Spinal cord (tissue), 10 donors: ENCODE data around the gene PHTF1. TPM values are rescaled to one million over a fixed set of nuclear protein-coding genes. Genes with fewer than 3 reads are reported as not detected.
A peak's percentile ranks its signal among the peaks of the same experiment; 100 is the strongest.

Experiments
- DNase-seq, 6 donors: peaks; one replicate each; pipeline versions ENCODE4 v3.0.0 to v3.0.0-alpha.2; 2013 to 2015; ENCODE audit warnings: low spot score in 6 of 6, low read depth in 4 of 6
- H3K27ac ChIP-seq: one replicate; pipeline ENCODE4 v1.5.1; 2013; ENCODE audit warnings: low read depth, low read length, control low read depth
- H3K27me3 ChIP-seq: one replicate; pipeline ENCODE4 v1.6.1; 2013; ENCODE audit warnings: low read length; ENCODE audit not compliant: control insufficient read depth, insufficient read depth
- H3K36me3 ChIP-seq: one replicate; pipeline ENCODE4 v1.6.1; 2013; ENCODE audit warnings: low read length; ENCODE audit not compliant: control insufficient read depth, insufficient read depth
- H3K4me1 ChIP-seq: one replicate; pipeline ENCODE4 v1.6.1; 2013; ENCODE audit warnings: low read length; ENCODE audit not compliant: control insufficient read depth, insufficient read depth
- H3K4me3 ChIP-seq: one replicate; pipeline ENCODE4 v1.5.1; 2013; ENCODE audit warnings: low read depth, low read length, control low read depth
- H3K9me3 ChIP-seq: one replicate; pipeline ENCODE4 v1.6.1; 2013; ENCODE audit warnings: low read length; ENCODE audit not compliant: control insufficient read depth, insufficient read depth
- WGBS: methylation state at CpG from one replicate; pipeline ENCODE4 v1.1.5; 2013; ENCODE audit warnings: missing lambda C conversion rate; ENCODE audit not compliant: insufficient coverage; 5-methylcytosine and 5-hydroxymethylcytosine counted together
- long read RNA-seq, 4 donors: transcript quantifications; one replicate each; lab custom pipeline, GENCODE V29; 2026
- polyA plus RNA-seq, 2 donors: library from polyadenylated mRNA; unstranded; fragments of 120-200 nt; gene quantifications; one replicate each; pipeline ENCODE4 v1.2.1, GENCODE V29; 2013; ENCODE audit not compliant: insufficient read length in 2 of 2
- total RNA-seq, 2 donors: library from RNA; depleted of rRNA in 1 of 2; stranded (reverse); fragments of 120-200 nt in 1 of 2; fragments of >200 nt in 1 of 2; gene quantifications; one replicate each; pipeline versions ENCODE4 v1.2.3 to v1.2.4, GENCODE V29; 2013 to 2014
- donor health status: healthy.

Gene PHTF1
- total RNA-seq (10 to 100 TPM; 24.8 to 25.5 TPM), polyA plus RNA-seq (10 to 100 TPM; 25.8 to 28.5 TPM)
- long read RNA-seq, donor 1, full-length matches to known transcripts, result 5 of 5 reads
- long read RNA-seq, donor 1, partial matches to known transcripts, result 0 of 5 reads
- long read RNA-seq, donor 1, other reads (novel, unspliced or antisense), result 0 of 5 reads
- long read RNA-seq, donor 2, partial matches to known transcripts, result 0 of 4 reads
- long read RNA-seq, donor 2, other reads (novel, unspliced or antisense), result 0 of 4 reads
- long read RNA-seq, donor 3, partial matches to known transcripts, result 0 of 1 reads
- long read RNA-seq, donor 3, other reads (novel, unspliced or antisense), result 0 of 1 reads
- long read RNA-seq, donor 4, partial matches to known transcripts, result 0 of 1 reads
- long read RNA-seq, donor 4, other reads (novel, unspliced or antisense), result 0 of 1 reads

- Histone ChIP-seq H3K4me1 (peaks cover 9% of the 10 kb centered on the region), H3K27me3 (no peaks in the 10 kb centered on the region), H3K27ac (peak within 1 kb of the TSS; percentile 95), H3K36me3 (no peaks in the 10 kb centered on the region), H3K9me3 (no peaks in the 10 kb centered on the region), H3K4me3 (peak within 1 kb of the TSS; percentile 87)
- peak; percentile 40 to 90 (median 69) for DNase-seq
- WGBS, result under 1% methylated on average over 47 of the region's 47 CpGs
These were observed at the start of gene PHTF1 for GRCh38 chr1:113759333-113760101. PHTF1 (minus strand) TSS chr1:113759486; CDS start chr1:113758703, 783 bp downstream.

- no peaks in the 10 kb centered on the region for H3K9me3 ChIP-seq
- H3K4me1 ChIP-seq, result peaks cover 6% of the 10 kb centered on the region
- WGBS, result no CpG with 5 or more reads among the region's 4 CpGs
- H3K27ac ChIP-seq, result no peak overlapping the region
- DNase-seq, result no peak
- no peaks in the 10 kb centered on the region for H3K36me3 ChIP-seq
- no peaks in the 10 kb centered on the region for H3K27me3 ChIP-seq
- no peak overlapping the region for H3K4me3 ChIP-seq
These were observed 49.3 kb upstream of the PHTF1 start for GRCh38 chr1:113808450-113809195.

- H3K27me3 ChIP-seq, result no peaks in the 10 kb centered on the region
- no peaks in the 10 kb centered on the region for H3K36me3 ChIP-seq
- peak in 1 of 6 donors; percentile 28 for DNase-seq
- WGBS, result 73% methylated on average over 2 of the region's 4 CpGs
- H3K27ac ChIP-seq, result no peak overlapping the region
- H3K9me3 ChIP-seq, result no peaks in the 10 kb centered on the region
- no peak overlapping the region for H3K4me3 ChIP-seq
- no peaks in the 10 kb centered on the region for H3K4me1 ChIP-seq
These were observed 46.4 kb upstream of the PHTF1 start for GRCh38 chr1:113805639-113806038.

- WGBS, result 80% methylated on average over 1 of the region's 6 CpGs
- no peaks in the 10 kb centered on the region for H3K36me3 ChIP-seq
- no peak overlapping the region for H3K27ac ChIP-seq
- H3K27me3 ChIP-seq, result no peaks in the 10 kb centered on the region
- no peak overlapping the region for H3K4me3 ChIP-seq
- no peaks in the 10 kb centered on the region for H3K4me1 ChIP-seq
- no peak for DNase-seq
- H3K9me3 ChIP-seq, result no peaks in the 10 kb centered on the region
These were observed 45.9 kb upstream of the PHTF1 start for GRCh38 chr1:113805256-113805531.

- 86% methylated on average over 3 of the region's 8 CpGs for WGBS
- Histone ChIP-seq H3K4me1 (no peaks in the 10 kb centered on the region), H3K4me3 (no peak overlapping the region), H3K27me3 (no peaks in the 10 kb centered on the region), H3K9me3 (no peaks in the 10 kb centered on the region), H3K27ac (no peak overlapping the region), H3K36me3 (no peaks in the 10 kb centered on the region)
- DNase-seq, result no peak
These were observed 45.4 kb upstream of the PHTF1 start for GRCh38 chr1:113804421-113805255.

- Histone ChIP-seq H3K9me3 (no peaks in the 10 kb centered on the region), H3K4me1 (no peaks in the 10 kb centered on the region), H3K27ac (no peak overlapping the region), H3K36me3 (no peaks in the 10 kb centered on the region), H3K4me3 (no peak overlapping the region), H3K27me3 (no peaks in the 10 kb centered on the region)
- no peak for DNase-seq
- WGBS, result no CpG with 5 or more reads among the region's 3 CpGs
These were observed 43.2 kb upstream of the PHTF1 start for GRCh38 chr1:113802367-113803007.

- H3K36me3 ChIP-seq, result no peaks in the 10 kb centered on the region
- no CpG with 5 or more reads among the region's 3 CpGs for WGBS
- H3K4me1 ChIP-seq, result no peaks in the 10 kb centered on the region
- no peak overlapping the region for H3K27ac ChIP-seq
- no peaks in the 10 kb centered on the region for H3K9me3 ChIP-seq
- DNase-seq, result no peak
- no peaks in the 10 kb centered on the region for H3K27me3 ChIP-seq
- H3K4me3 ChIP-seq, result no peak overlapping the region
These were observed 41.2 kb upstream of the PHTF1 start for GRCh38 chr1:113800487-113800886.

- no peaks in the 10 kb centered on the region for H3K27me3 ChIP-seq
- DNase-seq, result no peak
- no peaks in the 10 kb centered on the region for H3K36me3 ChIP-seq
- H3K4me3 ChIP-seq, result no peak overlapping the region
- no peaks in the 10 kb centered on the region for H3K9me3 ChIP-seq
- WGBS, result no CpG with 5 or more reads among the region's 4 CpGs
- H3K4me1 ChIP-seq, result no peaks in the 10 kb centered on the region
- H3K27ac ChIP-seq, result no peak overlapping the region
These were observed 38.2 kb upstream of the PHTF1 start for GRCh38 chr1:113797472-113797871.
